Adrenal gland (tissue), 12 donors: Measurements from ENCODE around the gene TIMM44. TPM values are rescaled to one million over a fixed set of nuclear protein-coding genes. Genes with fewer than 3 reads are reported as not detected.

Experiments
- DNase-seq, 7 donors: peaks; one replicate each; pipeline ENCODE4 v3.0.0-alpha.2; 2019 to 2020
- H3K27ac ChIP-seq, 5 donors: fragments of 200-600 bp; sonication (generic) in 4 of 5; 1 replicate in 3 of 5; 2 replicates in 2 of 5; pipeline versions ENCODE4 v1.5.1 to v1.8.0; 2016 to 2020; ENCODE audit warnings: mild to moderate bottlenecking in 1 of 5
- H3K27me3 ChIP-seq: fragments of 200-600 bp; 2 replicates; pipeline ENCODE4 v1.8.0; 2021
- H3K36me3 ChIP-seq, 2 donors: fragments of 200-600 bp; replicated peaks in 1 of 2; 1 replicate in 1 of 2; 2 replicates in 1 of 2; pipeline versions ENCODE4 v1.5.1 to v1.8.0; 2018 to 2022
- H3K4me1 ChIP-seq, 2 donors: fragments of 200-600 bp; replicated peaks in 1 of 2; 1 replicate in 1 of 2; 2 replicates in 1 of 2; pipeline versions ENCODE4 v1.5.1 to v1.8.0; 2018 to 2021
- H3K4me3 ChIP-seq, 4 donors: fragments of 200-600 bp; sonication (generic) in 3 of 4; one replicate each; pipeline ENCODE4 v1.5.1; 2016 to 2018
- H3K9me3 ChIP-seq, 3 donors: fragments of 200-600 bp; sonication (generic) in 1 of 3; replicated peaks in 1 of 3; 1 replicate in 2 of 3; 2 replicates in 1 of 3; pipeline versions ENCODE4 v1.5.1 to v1.8.0; 2016 to 2021
- CTCF ChIP-seq, 6 experiments: fragments of 450-650 bp in 4 of 6; fragments of 200-600 bp in 2 of 6; sonication (generic) in 1 of 6; IDR thresholded peaks; 1 replicate in 5 of 6; 2 replicates in 1 of 6; pipeline versions ENCODE4 v1.5.1 to v1.8.0; 2016 to 2021; ENCODE audit warnings: antibody characterized with exemption in 6 of 6, mild to moderate bottlenecking in 2 of 6, moderate library complexity in 1 of 6
- POLR2A ChIP-seq, 2 donors: fragments of 450-650 bp; IDR thresholded peaks; one replicate each; pipeline ENCODE4 v1.6.1; 2017; ENCODE audit warnings: antibody characterized with exemption in 2 of 2, mild to moderate bottlenecking in 2 of 2, moderate library complexity in 1 of 2
- WGBS, 4 donors: extraction: QIAGEN DNeasy Blood & Tissue Kit in 2 of 4; methylation state at CpG; one replicate each; pipeline versions ENCODE4 v1.1.5 to v1.1.7; 2013 to 2017; 5-methylcytosine and 5-hydroxymethylcytosine counted together
- intact Hi-C, 2 donors: fragments of 100-400 bp; cut with DNase I; formaldehyde crosslinking; loops; one replicate each; pipeline versions ENCODE4 v1.14.1 to v1.15.0; 2022 to 2023
- polyA plus RNA-seq, 3 donors: library from polyadenylated mRNA; stranded (reverse); fragments of 200-250 nt in 2 of 3; fragments of 350-450 nt in 1 of 3; fragmentation: Illumina TruSeq in 1 of 3; extraction: RNeasy Lipid Tissue Mini Kit (QIAGEN cat#74804) in 1 of 3; gene quantifications; one replicate each; pipeline ENCODE4 v1.2.3, GENCODE V29; 2013 to 2014
- total RNA-seq, 9 donors: library from RNA; depleted of rRNA in 4 of 9; stranded (reverse); fragments of >200 nt in 4 of 9; fragments of 120-200 nt in 1 of 9; fragmentation: NEBNext Ultra II Directional in 1 of 9; extraction: Animal tissue kit (Norgen Biotek cat#: 25700) in 1 of 9; gene quantifications; one replicate each; pipeline versions ENCODE4 v1.1.0 to v1.2.4, GENCODE V29; 2013 to 2023
- donor health status: healthy with polysubstance abuse.
- donor health status: Bipolar disorder and iron deficiency.
- donor health status: DM: yes; HTN: yes; CAD: no.
- donor health status: DM: no; HTN: no; CAD: no.
- donor health status: DM: no; HTN: no; CAD: no.
- donor health status: DM: yes; HTN: yes; CAD: no.

Gene TIMM44
- total and polyA plus RNA-seq, 12 donors: 48.1 to 218 (median 60.8) TPM

- no peaks in the 10 kb centered on the region for H3K27me3 ChIP-seq
- WGBS, 4 donors: 4 to 12% (median 6%) methylated on average over 3 of the region's 3 CpGs
- intact Hi-C loops: loop anchor here in 1 of 2 donors (10.0 kb wide), 1 partner anchor 302 kb away; no protein-coding TSS in a partner anchor
These were observed 9.6 kb upstream of the TIMM44 start for GRCh38 chr19:7953060-7953459.

GRCh38 chr19:7947939-7948338 lies 4.5 kb upstream of the TIMM44 start:
- intact Hi-C loops: loop anchor here in 1 of 2 donors (10.0 kb wide), 1 partner anchor 307 kb away; no protein-coding TSS in a partner anchor
- no peak for DNase-seq
- H3K36me3 ChIP-seq: no peaks in the 10 kb centered on the region
- H3K4me3 ChIP-seq: no peak overlapping the region
- H3K4me1 ChIP-seq: no peaks in the 10 kb centered on the region
- H3K9me3 ChIP-seq: no peaks in the 10 kb centered on the region
- TF ChIP-seq POLR2A (IDR thresholded peaks at IDR 0.05) (no peak), CTCF (IDR thresholded peaks at IDR 0.05) (no peak)
- WGBS, 4 donors: 90 to 96% (median 93%) methylated on average over 4 of the region's 4 CpGs
- no peaks in the 10 kb centered on the region for H3K27me3 ChIP-seq
- no peak overlapping the region for H3K27ac ChIP-seq

More at GRCh38 chr19:7953060-7953459, 9.6 kb upstream of the TIMM44 start:
- TF ChIP-seq POLR2A (IDR thresholded peaks at IDR 0.05) (no peak), CTCF (IDR thresholded peaks at IDR 0.05) (no peak)
- no peaks in the 10 kb centered on the region for H3K9me3 ChIP-seq
- H3K4me1 ChIP-seq: no peaks in the 10 kb centered on the region
- no peak overlapping the region for H3K4me3 ChIP-seq
- H3K27ac ChIP-seq: no peak overlapping the region
- no peaks in the 10 kb centered on the region for H3K36me3 ChIP-seq
- DNase-seq: peak in 1 of 7 donors; percentile 21

GRCh38 chr19:7944177-7944761 lies 803 bp upstream of the TIMM44 start:
- TF ChIP-seq POLR2A (IDR thresholded peaks at IDR 0.05) (no peak), CTCF (IDR thresholded peaks at IDR 0.05) (peak; percentile 84 to 97 (median 92))
- Histone ChIP-seq H3K4me3 (peak overlapping the region in 2 of 4 donors; percentile 44 to 55), H3K27ac (peak overlapping the region; percentile 32 to 97 (median 96)), H3K9me3 (no peaks in the 10 kb centered on the region), H3K27me3 (no peaks in the 10 kb centered on the region), H3K4me1 (peaks cover 7 to 13% of the 10 kb centered on the region in 2 donors), H3K36me3 (peaks cover 0 to 17% of the 10 kb centered on the region in 2 donors)
- peak; percentile 84 to 96 (median 91) for DNase-seq
- 21 to 31% (median 29%) methylated on average over 16 to 18 of the region's 18 CpGs for WGBS, 4 donors
- intact Hi-C loops: loop anchor here (2.0 to 10.0 kb wide), 2 partner anchors 57 to 311 kb away; no protein-coding TSS in a partner anchor

GRCh38 chr19:7942981-7943443 lies 454 bp downstream of the TIMM44 start:
- TF ChIP-seq POLR2A (IDR thresholded peaks at IDR 0.05): no peak
- TF ChIP-seq CTCF (IDR thresholded peaks at IDR 0.05): no peak
- 1 to 8% (median 4%) methylated on average over 25 to 33 of the region's 33 CpGs for WGBS, 4 donors
- intact Hi-C loops: loop anchor here in 1 of 2 donors (10.0 kb wide), 1 partner anchor 312 kb away; no protein-coding TSS in a partner anchor
- DNase-seq: peak in 1 of 7 donors; percentile 30
- Histone ChIP-seq H3K27ac (peak overlapping the region; percentile 81 to 97 (median 96)), H3K27me3 (no peaks in the 10 kb centered on the region), H3K4me1 (peaks cover 7 to 13% of the 10 kb centered on the region in 2 donors), H3K4me3 (peak overlapping the region; percentile 48 to 97 (median 81)), H3K36me3 (peaks cover 0 to 20% of the 10 kb centered on the region in 2 donors), H3K9me3 (no peaks in the 10 kb centered on the region)
